Upper lobe of left lung (tissue), 6 donors: ENCODE results near the gene NCF2. TPM values are rescaled to one million over a fixed set of nuclear protein-coding genes. Genes with fewer than 3 reads are reported as not detected.

Source experiments
- ATAC-seq, 2 donors: fragments of 200-7000 bp; cut with Tn5 transposase; one replicate each; pipeline ENCODE4 v1.9.1; 2022; ENCODE audit warnings: mild to moderate bottlenecking in 2 of 2, moderate library complexity in 2 of 2; ENCODE audit not compliant: low FRiP score in 2 of 2
- DNase-seq, 2 donors: peaks; one replicate each; pipeline ENCODE4 v3.0.0-alpha.2; 2019 to 2020
- H3K27ac ChIP-seq, 4 donors: fragments of 200-600 bp; sonication (generic); one replicate each; pipeline ENCODE4 v1.5.1; 2016 to 2019
- H3K27me3 ChIP-seq, 4 donors: fragments of 200-600 bp; sonication (generic); one replicate each; pipeline ENCODE4 v1.5.1; 2017 to 2019
- H3K36me3 ChIP-seq, 4 donors: fragments of 200-600 bp; sonication (generic); one replicate each; pipeline ENCODE4 v1.5.1; 2016 to 2019
- H3K4me1 ChIP-seq, 4 donors: fragments of 200-600 bp; sonication (generic); one replicate each; pipeline ENCODE4 v1.5.1; 2018 to 2019
- H3K4me3 ChIP-seq, 4 donors: fragments of 200-600 bp; sonication (generic); one replicate each; pipeline ENCODE4 v1.5.1; 2017 to 2019; ENCODE audit warnings: mild to moderate bottlenecking in 2 of 4, moderate library complexity in 1 of 4
- H3K9me3 ChIP-seq, 4 donors: fragments of 200-600 bp; sonication (generic); one replicate each; pipeline ENCODE4 v1.5.1; 2018 to 2019
- CTCF ChIP-seq, 6 experiments: fragments of 450-650 bp in 4 of 6; fragments of 200-600 bp in 2 of 6; sonication (generic) in 2 of 6; IDR thresholded peaks; one replicate each; pipeline ENCODE4 v1.5.1; 2016 to 2019; ENCODE audit warnings: antibody characterized with exemption in 6 of 6
- EP300 ChIP-seq, 4 donors: sonication (generic); formaldehyde crosslinking; IDR thresholded peaks; one replicate each; pipeline ENCODE4 v1.5.1; 2017; ENCODE audit warnings: antibody characterized with exemption in 4 of 4, control low read depth in 2 of 4
- POLR2A ChIP-seq, 4 donors: fragments of 450-650 bp; IDR thresholded peaks; one replicate each; pipeline ENCODE4 v1.5.1; 2016 to 2017; ENCODE audit warnings: antibody characterized with exemption in 4 of 4, mild to moderate bottlenecking in 2 of 4
- POLR2AphosphoS5 ChIP-seq, 2 donors: sonication (generic); formaldehyde crosslinking; IDR thresholded peaks; one replicate each; pipeline ENCODE4 v1.5.1; 2017; ENCODE audit warnings: antibody characterized with exemption in 2 of 2
- WGBS, 2 donors: methylation state at CpG; one replicate each; pipeline ENCODE4 v1.1.5; 2017 to 2018; 5-methylcytosine and 5-hydroxymethylcytosine counted together
- total RNA-seq, 6 donors: library from RNA; depleted of rRNA in 4 of 6; stranded (reverse); fragments of >200 nt in 4 of 6; gene quantifications; one replicate each; pipeline versions ENCODE4 v1.1.0 to v1.2.1, GENCODE V29; 2016 to 2021
- donor health status: DM: no; HTN: no; CAD: no; lungs with moderate emphysema.
- donor health status: DM: no; HTN: yes; CAD: no; lungs with severe emphysema.

The NCF2 gene
- total RNA-seq, 6 donors from 2014 or later = 68.5 to 202 (median 143) TPM

GRCh38 chr1:183516725-183517124 is 73.5 kb downstream of the NCF2 start:
- no peak for DNase-seq
- TF ChIP-seq CTCF (IDR thresholded peaks at IDR 0.05) (no peak), EP300 (IDR thresholded peaks at IDR 0.05) (no peak), POLR2A (IDR thresholded peaks at IDR 0.05) (no peak), POLR2AphosphoS5 (IDR thresholded peaks at IDR 0.05) (no peak)
- peaks cover 7 to 49% (median 19%) of the 10 kb centered on the region in 4 donors for H3K36me3 ChIP-seq
- ATAC-seq = no peak
- no peak overlapping the region for H3K4me3 ChIP-seq
- no peak overlapping the region for H3K27ac ChIP-seq
- H3K9me3 ChIP-seq = no peaks in the 10 kb centered on the region
- H3K4me1 ChIP-seq = peaks cover 0 to 9% (median 4%) of the 10 kb centered on the region in 4 donors
- no peaks in the 10 kb centered on the region for H3K27me3 ChIP-seq
- 90 to 93% methylated on average over 2 of the region's 2 CpGs for WGBS, 2 donors

GRCh38 chr1:183515002-183515689 is 75.1 kb downstream of the NCF2 start:
- Histone ChIP-seq H3K9me3 (no peaks in the 10 kb centered on the region), H3K4me1 (peaks cover 0 to 10% (median 7%) of the 10 kb centered on the region in 4 donors), H3K36me3 (peaks cover 7 to 42% (median 13%) of the 10 kb centered on the region in 4 donors), H3K27ac (no peak overlapping the region), H3K27me3 (no peaks in the 10 kb centered on the region), H3K4me3 (no peak overlapping the region)
- ATAC-seq (no peak), DNase-seq (no peak)
- TF ChIP-seq CTCF (IDR thresholded peaks at IDR 0.05) = no peak
- no peak for TF ChIP-seq POLR2A (IDR thresholded peaks at IDR 0.05)
- 33% methylated on average over 2 of the region's 2 CpGs for WGBS, 2 donors

GRCh38 chr1:183514235-183514634 is 76.0 kb downstream of the NCF2 start:
- TF ChIP-seq CTCF (IDR thresholded peaks at IDR 0.05) = no peak
- no peak for TF ChIP-seq POLR2A (IDR thresholded peaks at IDR 0.05)
- TF ChIP-seq EP300 (IDR thresholded peaks at IDR 0.05) = no peak
- no peak for TF ChIP-seq POLR2AphosphoS5 (IDR thresholded peaks at IDR 0.05)
- DNase-seq = no peak
- no peak overlapping the region for H3K4me3 ChIP-seq
- WGBS, 2 donors = 86 to 88% methylated on average over 1 of the region's 1 CpG
- no peak for ATAC-seq
- H3K27me3 ChIP-seq = no peaks in the 10 kb centered on the region
- H3K27ac ChIP-seq = no peak overlapping the region
- H3K4me1 ChIP-seq = peaks cover 0 to 10% (median 7%) of the 10 kb centered on the region in 4 donors
- H3K9me3 ChIP-seq = no peaks in the 10 kb centered on the region
- peaks cover 7 to 34% (median 13%) of the 10 kb centered on the region in 4 donors for H3K36me3 ChIP-seq

GRCh38 chr1:183512450-183512849 is 77.8 kb downstream of the NCF2 start:
- Histone ChIP-seq H3K4me3 (no peak overlapping the region), H3K9me3 (no peaks in the 10 kb centered on the region), H3K36me3 (peaks cover 0 to 18% (median 3%) of the 10 kb centered on the region in 4 donors), H3K27ac (no peak overlapping the region), H3K27me3 (no peaks in the 10 kb centered on the region), H3K4me1 (peaks cover 0 to 10% (median 7%) of the 10 kb centered on the region in 4 donors)
- no peak for ATAC-seq
- TF ChIP-seq POLR2AphosphoS5 (IDR thresholded peaks at IDR 0.05) = no peak
- no peak for TF ChIP-seq CTCF (IDR thresholded peaks at IDR 0.05)
- no peak for TF ChIP-seq POLR2A (IDR thresholded peaks at IDR 0.05)
- TF ChIP-seq EP300 (IDR thresholded peaks at IDR 0.05) = no peak
- 66 to 67% methylated on average over 2 of the region's 2 CpGs for WGBS, 2 donors
- no peak for DNase-seq

- no peak for ATAC-seq
- TF ChIP-seq POLR2AphosphoS5 (IDR thresholded peaks at IDR 0.05) (no peak), POLR2A (IDR thresholded peaks at IDR 0.05) (no peak), EP300 (IDR thresholded peaks at IDR 0.05) (no peak), CTCF (IDR thresholded peaks at IDR 0.05) (no peak)
- Histone ChIP-seq H3K27ac (no peak overlapping the region), H3K9me3 (no peaks in the 10 kb centered on the region), H3K4me1 (peaks cover 0 to 10% (median 2%) of the 10 kb centered on the region in 4 donors), H3K27me3 (no peaks in the 10 kb centered on the region), H3K4me3 (no peak overlapping the region), H3K36me3 (peaks cover 0 to 3% (median 0%) of the 10 kb centered on the region in 4 donors)
- 86 to 94% methylated on average over 1 of the region's 1 CpG for WGBS, 2 donors
- DNase-seq = no peak
These were observed 81.6 kb downstream of the NCF2 start for GRCh38 chr1:183508694-183509093.
